Neural crest cell (in vitro differentiated cells): Measurements from ENCODE around the gene TSPO. TPM values are rescaled to one million over a fixed set of nuclear protein-coding genes. Genes with fewer than 3 reads are reported as not detected.

Source experiments
- DNase-seq: peaks from one replicate; pipeline ENCODE4 v3.0.0; 2021; ENCODE audit warnings: low read depth, mixed read lengths, low spot score
- H3K27ac Mint-ChIP-seq: one replicate; pipeline ENCODE4 v1.8.0; 2021; ENCODE audit warnings: mild to moderate bottlenecking, mixed read lengths; ENCODE audit not compliant: unreplicated experiment
- H3K27me3 Mint-ChIP-seq: 2 replicates; pipeline ENCODE4 v1.8.0; 2021; ENCODE audit warnings: low read depth, mild to moderate bottlenecking, mixed read lengths
- H3K36me3 Mint-ChIP-seq: 2 replicates; pipeline ENCODE4 v1.8.0; 2021; ENCODE audit warnings: low read depth, mild to moderate bottlenecking, mixed read lengths
- H3K4me1 Mint-ChIP-seq: 2 replicates; pipeline ENCODE4 v1.8.0; 2021; ENCODE audit warnings: mixed read lengths
- H3K4me3 Mint-ChIP-seq: one replicate; pipeline ENCODE4 v1.8.0; 2021; ENCODE audit warnings: mild to moderate bottlenecking, mixed read lengths
- H3K9me3 Mint-ChIP-seq: 2 replicates; pipeline ENCODE4 v1.8.0; 2021; ENCODE audit warnings: mixed read lengths
- total RNA-seq: library from RNA; stranded (reverse); gene quantifications from 2 replicates; pipeline ENCODE4 v1.2.1, GENCODE V29; 2021
- TF ChIP-seq, protein P1 (sequence below): fragments of 200-600 bp; sonication (generic); conservative IDR thresholded peaks from 2 replicates; pipeline ENCODE4 v1.5.0; 2021; ENCODE audit warnings: antibody characterized with exemption, mild to moderate bottlenecking

The TSPO gene
- total RNA-seq, 1 donor from 2014 or later = 12.3 TPM

DNA sequence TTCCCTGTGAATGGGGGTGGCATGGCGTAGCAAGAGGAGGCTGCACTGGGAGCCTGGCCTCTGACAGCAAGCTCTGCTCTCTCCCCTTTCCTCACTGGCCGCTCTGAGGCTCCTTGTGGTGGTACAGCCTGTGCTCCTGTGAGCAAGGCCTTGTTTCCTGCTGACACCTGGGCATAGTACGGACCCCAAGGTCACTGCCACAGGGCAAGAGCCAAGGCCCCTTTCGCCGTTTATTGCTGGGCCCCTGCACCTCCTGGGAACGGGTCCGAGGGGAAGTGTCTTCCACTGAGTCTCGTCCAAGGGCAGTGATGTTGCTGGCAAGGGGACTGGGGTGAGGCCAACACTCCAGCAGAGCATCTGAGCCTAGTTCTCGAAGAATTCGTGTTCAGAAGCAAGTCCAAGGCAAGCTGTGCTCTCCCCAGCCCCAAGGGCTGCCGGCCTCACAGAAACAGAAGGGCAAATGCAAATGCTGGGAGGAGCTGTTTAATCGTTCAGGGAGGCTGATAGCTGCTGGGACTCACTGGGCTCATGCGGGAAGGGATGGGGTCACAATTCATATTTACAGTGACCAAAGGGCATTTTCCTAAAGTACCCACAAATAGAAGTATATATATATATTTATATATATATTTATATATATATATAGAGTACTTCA, 51.5 kb downstream of the TSPO start:
- DNase-seq = no peak
- H3K36me3 Mint-ChIP-seq = no peaks in the 10 kb centered on the region
- no peak overlapping the region for H3K27ac Mint-ChIP-seq
- no peaks in the 10 kb centered on the region for H3K9me3 Mint-ChIP-seq
- TF ChIP-seq, protein P1, sequence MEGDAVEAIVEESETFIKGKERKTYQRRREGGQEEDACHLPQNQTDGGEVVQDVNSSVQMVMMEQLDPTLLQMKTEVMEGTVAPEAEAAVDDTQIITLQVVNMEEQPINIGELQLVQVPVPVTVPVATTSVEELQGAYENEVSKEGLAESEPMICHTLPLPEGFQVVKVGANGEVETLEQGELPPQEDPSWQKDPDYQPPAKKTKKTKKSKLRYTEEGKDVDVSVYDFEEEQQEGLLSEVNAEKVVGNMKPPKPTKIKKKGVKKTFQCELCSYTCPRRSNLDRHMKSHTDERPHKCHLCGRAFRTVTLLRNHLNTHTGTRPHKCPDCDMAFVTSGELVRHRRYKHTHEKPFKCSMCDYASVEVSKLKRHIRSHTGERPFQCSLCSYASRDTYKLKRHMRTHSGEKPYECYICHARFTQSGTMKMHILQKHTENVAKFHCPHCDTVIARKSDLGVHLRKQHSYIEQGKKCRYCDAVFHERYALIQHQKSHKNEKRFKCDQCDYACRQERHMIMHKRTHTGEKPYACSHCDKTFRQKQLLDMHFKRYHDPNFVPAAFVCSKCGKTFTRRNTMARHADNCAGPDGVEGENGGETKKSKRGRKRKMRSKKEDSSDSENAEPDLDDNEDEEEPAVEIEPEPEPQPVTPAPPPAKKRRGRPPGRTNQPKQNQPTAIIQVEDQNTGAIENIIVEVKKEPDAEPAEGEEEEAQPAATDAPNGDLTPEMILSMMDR = no peak
- H3K27me3 Mint-ChIP-seq = no peaks in the 10 kb centered on the region
- H3K4me3 Mint-ChIP-seq = no peak overlapping the region
- no peaks in the 10 kb centered on the region for H3K4me1 Mint-ChIP-seq

DNA sequence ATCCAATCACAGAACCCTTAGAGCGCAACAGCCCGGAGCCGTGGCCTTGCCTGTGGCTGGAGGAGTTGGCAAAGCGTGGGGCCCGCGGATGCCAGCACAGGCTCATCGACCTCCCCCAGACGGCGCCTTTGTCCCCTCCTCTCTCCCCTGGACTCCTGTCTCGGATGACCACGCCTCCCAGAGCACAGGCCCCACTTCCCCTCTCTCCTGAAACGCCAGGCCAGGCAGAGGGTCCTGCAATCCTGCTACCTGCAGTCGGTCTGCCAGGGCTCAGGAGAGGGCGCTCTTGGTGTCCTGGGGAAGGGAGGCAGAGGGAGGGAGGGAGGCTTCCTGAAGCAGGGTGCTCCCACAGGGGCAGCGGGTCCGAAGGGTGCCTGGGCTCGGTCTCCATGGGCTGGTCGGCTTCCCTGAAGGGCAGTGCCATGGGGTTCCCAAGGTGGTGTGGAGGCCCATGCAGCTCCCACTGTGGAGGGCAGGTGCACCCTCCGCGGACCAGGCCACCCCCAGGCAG, 52.2 kb downstream of the TSPO start:
- Mint-ChIP-seq H3K4me1 (no peaks in the 10 kb centered on the region), H3K9me3 (no peaks in the 10 kb centered on the region), H3K27me3 (no peaks in the 10 kb centered on the region), H3K36me3 (no peaks in the 10 kb centered on the region), H3K4me3 (no peak overlapping the region), H3K27ac (no peak overlapping the region)
- TF ChIP-seq, protein P1 = no peak
- DNase-seq = no peak

DNA sequence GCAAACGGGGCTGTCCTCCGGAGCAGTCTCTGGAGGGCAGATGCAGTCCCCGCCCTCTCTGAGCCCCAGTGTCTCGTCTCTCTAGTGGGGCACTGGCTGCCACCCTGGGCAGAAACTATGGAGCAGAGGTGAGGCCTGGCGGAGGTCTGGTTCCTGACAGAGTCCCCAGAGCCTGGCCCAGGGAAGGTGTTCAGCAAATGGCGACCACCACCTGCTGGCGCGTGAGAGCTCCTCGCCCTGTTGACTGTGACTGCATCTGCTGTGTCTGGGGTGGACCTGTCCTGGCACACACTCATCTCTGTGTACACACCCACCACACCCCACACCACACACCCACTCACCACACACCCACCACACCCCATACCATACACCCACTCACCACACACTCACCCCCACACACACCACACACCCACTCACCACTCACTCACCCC, 53.9 kb downstream of the TSPO start:
- no peaks in the 10 kb centered on the region for H3K36me3 Mint-ChIP-seq
- H3K27me3 Mint-ChIP-seq = no peaks in the 10 kb centered on the region
- TF ChIP-seq, protein P1 = no peak
- no peak for DNase-seq
- no peak overlapping the region for H3K4me3 Mint-ChIP-seq
- no peaks in the 10 kb centered on the region for H3K9me3 Mint-ChIP-seq
- no peaks in the 10 kb centered on the region for H3K4me1 Mint-ChIP-seq
- H3K27ac Mint-ChIP-seq = no peak overlapping the region

DNA sequence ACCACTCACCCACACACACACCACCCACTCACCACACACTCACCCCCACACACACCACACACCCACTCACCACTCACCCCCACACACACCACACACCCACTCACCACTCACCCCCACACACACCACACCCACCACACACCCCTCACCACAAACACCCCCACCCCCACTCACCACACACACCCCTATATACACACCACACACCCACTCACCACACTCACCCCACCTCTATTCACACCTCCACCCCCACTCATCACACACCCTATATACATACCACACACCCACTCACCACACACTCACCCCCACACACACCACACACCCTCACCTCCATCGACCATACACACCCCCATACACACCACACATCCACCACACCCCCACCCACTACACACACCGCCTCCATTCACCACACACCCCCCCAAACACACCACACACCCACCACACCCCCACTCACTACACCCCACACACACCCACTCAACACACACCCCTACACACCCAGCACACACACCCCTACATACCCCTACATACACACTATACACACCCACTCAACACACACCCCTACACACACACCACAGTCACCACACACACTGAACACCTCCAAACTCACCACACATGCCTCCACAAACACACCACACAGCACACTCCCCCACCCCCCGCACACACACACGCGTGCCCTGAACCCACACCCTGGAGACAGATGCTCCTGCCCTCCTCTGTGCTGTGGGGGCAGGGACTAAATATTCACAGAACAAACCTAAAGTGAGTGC, 54.6 kb downstream of the TSPO start:
- Mint-ChIP-seq H3K27me3 (no peaks in the 10 kb centered on the region), H3K4me3 (no peak overlapping the region), H3K36me3 (no peaks in the 10 kb centered on the region), H3K4me1 (no peaks in the 10 kb centered on the region), H3K27ac (no peak overlapping the region), H3K9me3 (no peaks in the 10 kb centered on the region)
- TF ChIP-seq, protein P1 = no peak
- DNase-seq = no peak

DNA sequence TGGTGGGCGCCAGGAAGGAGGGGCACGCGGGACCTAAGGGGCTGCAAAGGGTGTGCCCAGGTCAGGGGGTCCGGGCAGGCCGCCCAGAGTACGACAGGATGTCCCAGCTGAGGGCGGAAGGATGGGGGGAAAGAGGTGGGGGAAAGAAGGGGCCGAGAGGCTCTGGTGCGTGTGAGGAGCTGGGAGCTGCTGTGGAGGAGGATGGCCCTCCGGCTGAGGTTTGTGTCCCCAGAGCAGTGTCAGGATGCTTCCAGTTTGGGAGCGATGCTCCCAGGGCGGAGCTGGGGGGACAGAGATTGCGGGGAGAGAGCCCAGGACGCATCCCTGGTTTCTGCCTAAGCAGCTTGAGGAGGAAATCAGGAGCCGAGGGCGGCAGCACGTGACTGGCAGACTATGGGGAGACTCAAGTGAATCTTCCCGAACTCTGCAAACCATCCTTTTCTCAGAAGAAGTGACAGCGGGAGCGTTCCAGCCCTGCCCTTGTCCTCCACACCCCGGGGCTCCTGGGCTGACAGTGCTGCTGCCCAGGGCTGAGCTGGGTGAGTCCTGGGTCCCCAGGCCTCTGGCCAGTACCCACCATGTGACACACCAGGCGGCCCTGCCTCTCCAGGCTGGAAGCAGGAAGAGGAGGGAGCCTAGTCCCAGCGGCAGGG, 55.3 kb downstream of the TSPO start:
- Mint-ChIP-seq H3K36me3 (no peaks in the 10 kb centered on the region), H3K27me3 (no peaks in the 10 kb centered on the region), H3K27ac (no peak overlapping the region), H3K9me3 (no peaks in the 10 kb centered on the region), H3K4me3 (no peak overlapping the region), H3K4me1 (no peaks in the 10 kb centered on the region)
- no peak for DNase-seq
- TF ChIP-seq, protein P1 = no peak
